HepG2 (cell line): ENCODE measurements around the gene NFIC. TPM values are rescaled to one million over a fixed set of nuclear protein-coding genes. Genes with fewer than 3 reads are reported as not detected.

Experiments used
- FOXC1 ChIP-seq: sonication (generic); formaldehyde crosslinking; IDR thresholded peaks from 2 replicates; pipeline ENCODE4 v1.8.0; 2022; ENCODE audit warnings: mild to moderate bottlenecking, missing genetic modification reagents, borderline replicate concordance
- MIXL1 ChIP-seq: IDR thresholded peaks from 2 replicates; pipeline ENCODE4 v1.6.1; 2016
- MTF2 ChIP-seq: sonication (generic); formaldehyde crosslinking; IDR thresholded peaks from 2 replicates; pipeline ENCODE4 v1.5.0; 2020; ENCODE audit warnings: missing genetic modification reagents, borderline replicate concordance
- NR1H2 ChIP-seq: sonication (generic); formaldehyde crosslinking; IDR thresholded peaks from 2 replicates; pipeline ENCODE4 v1.8.1; 2022; ENCODE audit warnings: low read depth, missing genetic modification reagents, borderline replicate concordance
- PHF5A ChIP-seq: IDR thresholded peaks from one replicate; pipeline ENCODE4 v1.6.1; 2018; ENCODE audit warnings: low read depth, missing genetic modification reagents; ENCODE audit not compliant: unreplicated experiment
- SSRP1 ChIP-seq: IDR thresholded peaks from 2 replicates; pipeline ENCODE4 v1.6.1; 2016; ENCODE audit warnings: control low read depth
- ZFP36L1 ChIP-seq: sonication (generic); formaldehyde crosslinking; IDR thresholded peaks from 2 replicates; pipeline ENCODE4 v1.8.0; 2022; ENCODE audit warnings: mild to moderate bottlenecking, missing genetic modification reagents, moderate library complexity
- ZFY ChIP-seq: sonication (generic); formaldehyde crosslinking; IDR thresholded peaks from 2 replicates; pipeline ENCODE4 v1.4.0; 2020; ENCODE audit warnings: missing genetic modification reagents
- ZNF136 ChIP-seq: sonication (generic); formaldehyde crosslinking; IDR thresholded peaks from 2 replicates; pipeline ENCODE4 v1.8.1; 2022; ENCODE audit warnings: low read depth, mild to moderate bottlenecking, moderate library complexity, missing genetic modification reagents
- ZNF251 ChIP-seq: sonication (generic); formaldehyde crosslinking; IDR thresholded peaks from 2 replicates; pipeline ENCODE4 v1.9.0; 2021; ENCODE audit warnings: mild to moderate bottlenecking, missing genetic modification reagents
- ZNF343 ChIP-seq: sonication (generic); formaldehyde crosslinking; IDR thresholded peaks from 2 replicates; pipeline ENCODE4 v1.4.0; 2020; ENCODE audit warnings: mild to moderate bottlenecking, missing genetic modification reagents
- ZNF749 ChIP-seq: sonication (generic); formaldehyde crosslinking; IDR thresholded peaks from 2 replicates; pipeline ENCODE4 v1.8.0; 2022; ENCODE audit warnings: mild to moderate bottlenecking, missing genetic modification reagents, moderate library complexity, borderline replicate concordance
- ZNF841 ChIP-seq: sonication (generic); formaldehyde crosslinking; IDR thresholded peaks from 2 replicates; pipeline ENCODE4 v1.8.1; 2023; ENCODE audit warnings: missing genetic modification reagents, borderline replicate concordance
- polyA plus RNA-seq, 8 experiments: library from polyadenylated mRNA; depleted of rRNA in 3 of 8; stranded (reverse) in 7 of 8; unstranded in 1 of 8; fragments of >200 nt; fragmentation: Illumina TruSeq in 4 of 8; extraction: Trizol in 4 of 8; gene quantifications; 2 replicates each; pipeline versions ENCODE4 v1.2.1 to v1.2.3, GENCODE V29; 2011 to 2016; ENCODE audit warnings: low read depth in 4 of 8, missing spikeins in 1 of 8, mixed read lengths in 1 of 8; ENCODE audit not compliant: insufficient read depth in 1 of 8
- total RNA-seq, 5 experiments: library from RNA; depleted of rRNA; stranded (reverse); fragments of >200 nt; fragmentation: Illumina TruSeq; extraction: Trizol; gene quantifications; 2 replicates each; pipeline ENCODE4 v1.2.3, GENCODE V29; 2016; ENCODE audit warnings: low read depth in 1 of 5
- TF ChIP-seq, protein P1 (sequence below): sonication (generic); formaldehyde crosslinking; conservative IDR thresholded peaks from 2 replicates; pipeline ENCODE4 v1.8.1; 2023; ENCODE audit warnings: missing genetic modification reagents
- TF ChIP-seq, protein P2 (sequence below): sonication (generic); formaldehyde crosslinking; IDR thresholded peaks from 2 replicates; pipeline ENCODE4 v1.8.1; 2023; ENCODE audit warnings: missing genetic modification reagents, mild to moderate bottlenecking, borderline replicate concordance
- TF ChIP-seq, protein P3 (sequence below): sonication (generic); formaldehyde crosslinking; IDR thresholded peaks from 2 replicates; pipeline ENCODE4 v1.8.1; 2023; ENCODE audit warnings: mild to moderate bottlenecking, missing genetic modification reagents, borderline replicate concordance
- TF ChIP-seq, protein P4 (sequence below): sonication (generic); formaldehyde crosslinking; IDR thresholded peaks from 2 replicates; pipeline ENCODE4 v1.4.0; 2020; ENCODE audit warnings: mild to moderate bottlenecking, missing genetic modification reagents
- TF ChIP-seq, protein P5 (sequence below): sonication (generic); formaldehyde crosslinking; IDR thresholded peaks from 2 replicates; pipeline ENCODE4 v1.4.0; 2020; ENCODE audit warnings: missing genetic modification reagents
- TF ChIP-seq, protein P6 (sequence below): sonication (generic); formaldehyde crosslinking; IDR thresholded peaks from 2 replicates; pipeline ENCODE4 v1.8.0; 2022; ENCODE audit warnings: mild to moderate bottlenecking, missing genetic modification reagents; ENCODE audit not compliant: insufficient replicate concordance
- TF ChIP-seq, protein P7 (sequence below): sonication (generic); formaldehyde crosslinking; IDR thresholded peaks from 2 replicates; pipeline ENCODE4 v1.8.1; 2022; ENCODE audit warnings: low read depth, mild to moderate bottlenecking, missing genetic modification reagents
- TF ChIP-seq, protein P8 (sequence below): conservative IDR thresholded peaks from 2 replicates; pipeline ENCODE4 v1.6.1; 2018; ENCODE audit warnings: missing genetic modification reagents

Gene NFIC
- total and polyA plus RNA-seq, 2 of the 13 experiments (the other 11 are each of a cell fraction or from before 2014, with no cell fraction given) = 1.3 to 2.5 TPM

DNA sequence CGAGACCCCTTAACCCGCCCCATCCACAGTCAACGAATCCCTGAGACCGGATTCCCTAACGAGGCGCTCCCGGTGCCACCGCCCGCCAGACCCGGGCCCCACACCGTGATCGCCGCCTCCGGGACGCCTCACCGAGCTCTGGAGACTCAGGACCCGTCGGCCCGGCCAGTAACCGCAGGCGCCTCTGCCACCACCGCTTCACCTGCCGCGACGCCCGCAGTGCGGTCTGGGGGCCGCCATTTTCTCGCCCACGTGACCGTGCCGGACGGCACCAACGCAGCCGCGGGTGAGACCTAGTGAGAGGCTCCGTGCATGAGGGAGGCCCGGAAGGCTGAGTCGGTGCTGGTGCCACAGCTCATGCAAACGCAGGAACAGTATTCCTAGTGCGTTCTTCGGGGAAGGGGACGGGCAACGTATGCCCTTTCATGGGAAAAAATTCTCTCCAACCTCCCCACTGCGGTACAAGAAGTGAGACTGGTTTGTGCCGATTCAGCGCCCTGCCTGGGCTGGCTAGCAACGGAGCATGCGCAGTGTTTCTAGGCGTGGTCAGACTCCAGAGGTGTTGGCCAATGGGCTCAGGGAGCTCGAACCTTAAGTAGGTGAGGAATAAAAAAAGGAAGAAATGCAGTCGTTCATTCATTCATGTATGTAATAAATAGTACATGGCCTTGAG, 134.2 kb downstream of the NFIC start, which contains the start of gene DOHH (continued):
- TF ChIP-seq MTF2 (CRISPR knock-in tag) = no peak
- TF ChIP-seq ZNF136 (CRISPR knock-in tag) = no peak; the same call in 1 of the 2 replicates
- TF ChIP-seq, protein P1, sequence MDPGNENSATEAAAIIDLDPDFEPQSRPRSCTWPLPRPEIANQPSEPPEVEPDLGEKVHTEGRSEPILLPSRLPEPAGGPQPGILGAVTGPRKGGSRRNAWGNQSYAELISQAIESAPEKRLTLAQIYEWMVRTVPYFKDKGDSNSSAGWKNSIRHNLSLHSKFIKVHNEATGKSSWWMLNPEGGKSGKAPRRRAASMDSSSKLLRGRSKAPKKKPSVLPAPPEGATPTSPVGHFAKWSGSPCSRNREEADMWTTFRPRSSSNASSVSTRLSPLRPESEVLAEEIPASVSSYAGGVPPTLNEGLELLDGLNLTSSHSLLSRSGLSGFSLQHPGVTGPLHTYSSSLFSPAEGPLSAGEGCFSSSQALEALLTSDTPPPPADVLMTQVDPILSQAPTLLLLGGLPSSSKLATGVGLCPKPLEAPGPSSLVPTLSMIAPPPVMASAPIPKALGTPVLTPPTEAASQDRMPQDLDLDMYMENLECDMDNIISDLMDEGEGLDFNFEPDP (CRISPR knock-in tag) = no peak
- TF ChIP-seq, protein P2, sequence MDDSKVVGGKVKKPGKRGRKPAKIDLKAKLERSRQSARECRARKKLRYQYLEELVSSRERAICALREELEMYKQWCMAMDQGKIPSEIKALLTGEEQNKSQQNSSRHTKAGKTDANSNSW (CRISPR knock-in tag) = 0 out of 2 replicates have a peak, but pooled peaks have one; percentile 75
- no peak for TF ChIP-seq NR1H2 (CRISPR knock-in tag)
- no peak for TF ChIP-seq SSRP1
- TF ChIP-seq, protein P3, sequence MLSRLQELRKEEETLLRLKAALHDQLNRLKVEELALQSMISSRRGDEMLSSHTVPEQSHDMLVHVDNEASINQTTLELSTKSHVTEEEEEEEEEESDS (CRISPR knock-in tag) = no peak
- TF ChIP-seq ZNF749 (CRISPR knock-in tag) = peak; percentile 83; the same call in 1 of the 2 replicates
- no peak for TF ChIP-seq ZNF251 (CRISPR knock-in tag)
- 0 out of 2 replicates have a peak, but pooled peaks have one; percentile 57 for TF ChIP-seq ZFP36L1 (CRISPR knock-in tag)
- TF ChIP-seq, protein P4, sequence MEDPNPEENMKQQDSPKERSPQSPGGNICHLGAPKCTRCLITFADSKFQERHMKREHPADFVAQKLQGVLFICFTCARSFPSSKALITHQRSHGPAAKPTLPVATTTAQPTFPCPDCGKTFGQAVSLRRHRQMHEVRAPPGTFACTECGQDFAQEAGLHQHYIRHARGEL (CRISPR knock-in tag) = no peak
- peak; percentile 79 for TF ChIP-seq ZNF343 (CRISPR knock-in tag)
- TF ChIP-seq, protein P5, sequence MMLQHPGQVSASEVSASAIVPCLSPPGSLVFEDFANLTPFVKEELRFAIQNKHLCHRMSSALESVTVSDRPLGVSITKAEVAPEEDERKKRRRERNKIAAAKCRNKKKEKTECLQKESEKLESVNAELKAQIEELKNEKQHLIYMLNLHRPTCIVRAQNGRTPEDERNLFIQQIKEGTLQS (CRISPR knock-in tag) = peak; percentile 60
- TF ChIP-seq PHF5A (CRISPR knock-in tag) = peak; percentile 48
- no peak for TF ChIP-seq MIXL1 (CRISPR knock-in tag)
- no peak for TF ChIP-seq ZNF841 (CRISPR knock-in tag)
- TF ChIP-seq, protein P6, sequence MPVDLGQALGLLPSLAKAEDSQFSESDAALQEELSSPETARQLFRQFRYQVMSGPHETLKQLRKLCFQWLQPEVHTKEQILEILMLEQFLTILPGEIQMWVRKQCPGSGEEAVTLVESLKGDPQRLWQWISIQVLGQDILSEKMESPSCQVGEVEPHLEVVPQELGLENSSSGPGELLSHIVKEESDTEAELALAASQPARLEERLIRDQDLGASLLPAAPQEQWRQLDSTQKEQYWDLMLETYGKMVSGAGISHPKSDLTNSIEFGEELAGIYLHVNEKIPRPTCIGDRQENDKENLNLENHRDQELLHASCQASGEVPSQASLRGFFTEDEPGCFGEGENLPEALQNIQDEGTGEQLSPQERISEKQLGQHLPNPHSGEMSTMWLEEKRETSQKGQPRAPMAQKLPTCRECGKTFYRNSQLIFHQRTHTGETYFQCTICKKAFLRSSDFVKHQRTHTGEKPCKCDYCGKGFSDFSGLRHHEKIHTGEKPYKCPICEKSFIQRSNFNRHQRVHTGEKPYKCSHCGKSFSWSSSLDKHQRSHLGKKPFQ = no peak
- TF ChIP-seq, protein P7, sequence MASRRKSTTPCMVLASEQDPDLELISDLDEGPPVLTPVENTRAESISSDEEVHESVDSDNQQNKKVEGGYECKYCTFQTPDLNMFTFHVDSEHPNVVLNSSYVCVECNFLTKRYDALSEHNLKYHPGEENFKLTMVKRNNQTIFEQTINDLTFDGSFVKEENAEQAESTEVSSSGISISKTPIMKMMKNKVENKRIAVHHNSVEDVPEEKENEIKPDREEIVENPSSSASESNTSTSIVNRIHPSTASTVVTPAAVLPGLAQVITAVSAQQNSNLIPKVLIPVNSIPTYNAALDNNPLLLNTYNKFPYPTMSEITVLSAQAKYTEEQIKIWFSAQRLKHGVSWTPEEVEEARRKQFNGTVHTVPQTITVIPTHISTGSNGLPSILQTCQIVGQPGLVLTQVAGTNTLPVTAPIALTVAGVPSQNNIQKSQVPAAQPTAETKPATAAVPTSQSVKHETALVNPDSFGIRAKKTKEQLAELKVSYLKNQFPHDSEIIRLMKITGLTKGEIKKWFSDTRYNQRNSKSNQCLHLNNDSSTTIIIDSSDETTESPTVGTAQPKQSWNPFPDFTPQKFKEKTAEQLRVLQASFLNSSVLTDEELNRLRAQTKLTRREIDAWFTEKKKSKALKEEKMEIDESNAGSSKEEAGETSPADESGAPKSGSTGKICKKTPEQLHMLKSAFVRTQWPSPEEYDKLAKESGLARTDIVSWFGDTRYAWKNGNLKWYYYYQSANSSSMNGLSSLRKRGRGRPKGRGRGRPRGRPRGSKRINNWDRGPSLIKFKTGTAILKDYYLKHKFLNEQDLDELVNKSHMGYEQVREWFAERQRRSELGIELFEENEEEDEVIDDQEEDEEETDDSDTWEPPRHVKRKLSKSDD (CRISPR knock-in tag) = peak; percentile 89; the same call in 1 of the 2 replicates
- TF ChIP-seq ZFY (CRISPR knock-in tag) = peak; percentile 75
- TF ChIP-seq, protein P8, sequence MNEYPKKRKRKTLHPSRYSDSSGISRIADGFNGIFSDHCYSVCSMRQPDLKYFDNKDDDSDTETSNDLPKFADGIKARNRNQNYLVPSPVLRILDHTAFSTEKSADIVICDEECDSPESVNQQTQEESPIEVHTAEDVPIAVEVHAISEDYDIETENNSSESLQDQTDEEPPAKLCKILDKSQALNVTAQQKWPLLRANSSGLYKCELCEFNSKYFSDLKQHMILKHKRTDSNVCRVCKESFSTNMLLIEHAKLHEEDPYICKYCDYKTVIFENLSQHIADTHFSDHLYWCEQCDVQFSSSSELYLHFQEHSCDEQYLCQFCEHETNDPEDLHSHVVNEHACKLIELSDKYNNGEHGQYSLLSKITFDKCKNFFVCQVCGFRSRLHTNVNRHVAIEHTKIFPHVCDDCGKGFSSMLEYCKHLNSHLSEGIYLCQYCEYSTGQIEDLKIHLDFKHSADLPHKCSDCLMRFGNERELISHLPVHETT (CRISPR knock-in tag) = no peak
- peak; percentile 46; the same call in 1 of the 2 replicates for TF ChIP-seq FOXC1 (CRISPR knock-in tag)
